Measurements from ENCODE around the gene DNAH7.

DNAH7 gene

GRCh38 chr2:195795879-195796278 lies 272.8 kb downstream of the DNAH7 start:
- no peak overlapping the region for H3K27ac ChIP-seq

GRCh38 chr2:195793881-195794280 lies 274.8 kb downstream of the DNAH7 start:
- no peak overlapping the region for H3K27ac ChIP-seq

More at GRCh38 chr2:195795879-195796278, 272.8 kb downstream of the DNAH7 start:
- TF ChIP-seq ZFX (IDR thresholded peaks at IDR 0.05; ENCODE audit: borderline replicate concordance): no peak
- no peak for TF ChIP-seq CTCF (IDR thresholded peaks at IDR 0.05)

GRCh38 chr2:195782156-195782555 lies 286.5 kb downstream of the DNAH7 start:
- TF ChIP-seq CTCF (IDR thresholded peaks at IDR 0.05): no peak
- no peak for TF ChIP-seq ZFX (IDR thresholded peaks at IDR 0.05; ENCODE audit: borderline replicate concordance)
- H3K27ac ChIP-seq: no peak overlapping the region

More at GRCh38 chr2:195793881-195794280, 274.8 kb downstream of the DNAH7 start:
- TF ChIP-seq CTCF (IDR thresholded peaks at IDR 0.05) (no peak), ZFX (IDR thresholded peaks at IDR 0.05; ENCODE audit: borderline replicate concordance) (no peak)

- TF ChIP-seq CTCF (IDR thresholded peaks at IDR 0.05) (no peak), ZFX (IDR thresholded peaks at IDR 0.05; ENCODE audit: borderline replicate concordance) (no peak)
- no peak overlapping the region for H3K27ac ChIP-seq
Measured at GRCh38 chr2:195779491-195779890, 289.1 kb downstream of the DNAH7 start.

GRCh38 chr2:195769975-195770374 lies 298.7 kb downstream of the DNAH7 start:
- no peak overlapping the region for H3K27ac ChIP-seq
- no peak for TF ChIP-seq CTCF (IDR thresholded peaks at IDR 0.05)
- TF ChIP-seq ZFX (IDR thresholded peaks at IDR 0.05; ENCODE audit: borderline replicate concordance): no peak

DNA sequence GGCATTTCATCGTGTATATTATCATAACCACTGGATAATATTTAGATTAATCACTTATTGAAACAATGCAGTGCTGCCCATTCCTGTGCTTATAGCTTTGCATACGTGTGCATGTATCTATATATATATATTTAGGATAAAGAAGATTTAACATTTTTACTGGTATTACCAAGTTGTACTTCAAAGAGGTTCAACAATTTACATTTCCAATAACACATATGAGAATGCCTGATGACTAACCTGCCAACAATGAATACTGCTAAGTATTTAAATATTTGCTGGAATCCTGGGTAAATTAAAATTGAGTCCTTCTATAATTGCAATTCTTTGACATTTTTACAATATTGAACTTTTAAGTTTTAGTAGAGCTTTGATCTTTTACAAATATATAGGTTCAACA lies 300.2 kb downstream of the DNAH7 start:
- no peak overlapping the region for H3K27ac ChIP-seq
- no peak for TF ChIP-seq ZFX (IDR thresholded peaks at IDR 0.05; ENCODE audit: borderline replicate concordance)
- no peak for TF ChIP-seq CTCF (IDR thresholded peaks at IDR 0.05)

DNA sequence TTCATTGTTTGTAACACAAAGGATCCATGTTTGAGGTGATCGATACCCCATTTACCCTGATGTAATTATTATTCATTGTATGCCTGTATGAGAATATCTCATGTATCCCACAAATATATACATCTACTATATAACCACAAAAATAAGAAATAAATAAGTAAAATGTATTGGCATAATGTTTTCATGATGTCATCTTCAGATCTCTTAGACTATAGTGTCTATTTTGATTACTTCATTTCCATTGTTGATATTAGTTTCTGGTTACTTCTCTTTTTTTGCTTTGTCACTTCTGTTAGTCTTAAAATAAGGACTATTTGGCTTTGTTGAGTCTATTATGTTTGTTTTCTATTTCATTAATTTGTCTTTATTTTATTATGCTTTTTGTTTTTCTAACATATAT lies 301.9 kb downstream of the DNAH7 start:
- H3K27ac ChIP-seq: no peak overlapping the region
- TF ChIP-seq ZFX (IDR thresholded peaks at IDR 0.05; ENCODE audit: borderline replicate concordance) (no peak), CTCF (IDR thresholded peaks at IDR 0.05) (no peak)
